GM23338 (cell line): ENCODE data around the gene RHEBL1. TPM values are rescaled to one million over a fixed set of nuclear protein-coding genes. Genes with fewer than 3 reads are reported as not detected.

Source experiments
- ATAC-seq: fragments of 200-7000 bp; cut with Tn5 transposase; 3 replicates; pipeline ENCODE4 v1.9.1; 2020
- DNase-seq: peaks from one replicate; pipeline ENCODE4 v3.0.0-alpha.2; 2015; ENCODE audit warnings: low spot score
- H2AFZ ChIP-seq: fragments of 200-600 bp; sonication (generic); 2 replicates; pipeline ENCODE4 v1.8.0; 2016; ENCODE audit warnings: antibody characterized with exemption, mild to moderate bottlenecking, moderate library complexity
- H3F3A ChIP-seq: fragments of 200-600 bp; sonication (generic); replicated peaks from 2 replicates; pipeline ENCODE4 v1.8.0; 2017; ENCODE audit warnings: antibody characterized with exemption, mixed run types, low read depth
- H3K27ac ChIP-seq: fragments of 200-600 bp; sonication (generic); 2 replicates; pipeline ENCODE4 v1.6.1; 2016; ENCODE audit warnings: low read depth
- H3K27me3 ChIP-seq: fragments of 200-600 bp; sonication (generic); 2 replicates; pipeline ENCODE4 v1.8.0; 2016; ENCODE audit warnings: mild to moderate bottlenecking, mixed run types, moderate library complexity; ENCODE audit not compliant: insufficient read depth
- H3K36me3 ChIP-seq: fragments of 200-600 bp; sonication (generic); 2 replicates; pipeline ENCODE4 v1.8.0; 2016; ENCODE audit warnings: mild to moderate bottlenecking; ENCODE audit not compliant: insufficient read depth
- H3K4me1 ChIP-seq: fragments of 200-600 bp; sonication (generic); 2 replicates; pipeline ENCODE4 v1.8.0; 2016; ENCODE audit warnings: mild to moderate bottlenecking, moderate library complexity; ENCODE audit not compliant: insufficient read depth
- H3K4me2 ChIP-seq: fragments of 200-600 bp; sonication (generic); 2 replicates; pipeline ENCODE4 v1.7.1; 2017; ENCODE audit warnings: mixed run types
- H3K4me3 ChIP-seq: fragments of 200-600 bp; sonication (generic); 2 replicates; pipeline ENCODE4 v1.6.1; 2016; ENCODE audit warnings: mixed run types
- H3K79me2 ChIP-seq: fragments of 200-600 bp; sonication (generic); replicated peaks from 2 replicates; pipeline ENCODE4 v1.8.0; 2017; ENCODE audit warnings: mild to moderate bottlenecking; ENCODE audit not compliant: insufficient read depth
- H3K9me2 ChIP-seq: fragments of 200-600 bp; sonication (generic); 2 replicates; pipeline ENCODE4 v1.8.0; 2017; ENCODE audit not compliant: insufficient read depth
- H4K20me1 ChIP-seq: fragments of 200-600 bp; sonication (generic); replicated peaks from 2 replicates; pipeline ENCODE4 v1.8.0; 2017; ENCODE audit warnings: mild to moderate bottlenecking; ENCODE audit not compliant: insufficient read depth
- H3K27ac Mint-ChIP-seq: 2 replicates; pipeline ENCODE4 v1.8.0; 2020; ENCODE audit warnings: inconsistent platforms, mild to moderate bottlenecking, moderate library complexity, mixed read lengths
- H3K27me3 Mint-ChIP-seq: 3 replicates; pipeline ENCODE4 v1.8.0; 2022; ENCODE audit warnings: low read depth, mild to moderate bottlenecking, moderate library complexity, mixed read lengths, inconsistent platforms; ENCODE audit not compliant: insufficient read depth, poor library complexity
- H3K36me3 Mint-ChIP-seq: 3 replicates; pipeline ENCODE4 v1.8.0; 2021; ENCODE audit warnings: low read depth, mild to moderate bottlenecking, inconsistent platforms, moderate library complexity, mixed read lengths
- H3K4me1 Mint-ChIP-seq: 3 replicates; pipeline ENCODE4 v1.8.0; 2020; ENCODE audit warnings: mild to moderate bottlenecking, inconsistent platforms, mixed read lengths
- H3K4me3 Mint-ChIP-seq: 3 replicates; pipeline ENCODE4 v1.8.0; 2021; ENCODE audit warnings: moderate library complexity, mild to moderate bottlenecking, inconsistent platforms, mixed read lengths
- H3K9me3 Mint-ChIP-seq: 3 replicates; pipeline ENCODE4 v1.8.0; 2020; ENCODE audit warnings: moderate library complexity, mild to moderate bottlenecking, inconsistent platforms, mixed read lengths
- CREB1 ChIP-seq: fragments of 250-450 bp; sonication (Bioruptor Pico); IDR thresholded peaks from 2 replicates; pipeline ENCODE4 v1.5.0; 2020; ENCODE audit warnings: low read depth, mild to moderate bottlenecking, moderate library complexity
- EZH2 ChIP-seq: fragments of 200-600 bp; sonication (generic); IDR thresholded peaks from one replicate; pipeline ENCODE4 v1.8.0; 2017; ENCODE audit warnings: antibody characterized with exemption, mild to moderate bottlenecking, low read depth; ENCODE audit not compliant: unreplicated experiment
- JUNB ChIP-seq: IDR thresholded peaks from one replicate; pipeline ENCODE4 v1.6.1; 2016; ENCODE audit warnings: antibody characterized with exemption; ENCODE audit not compliant: unreplicated experiment
- NANOG ChIP-seq: IDR thresholded peaks from 2 replicates; pipeline ENCODE4 v1.6.1; 2016; ENCODE audit warnings: antibody characterized with exemption, borderline replicate concordance
- ZNF114 ChIP-seq: fragments of 250-450 bp; sonication (Bioruptor Pico); IDR thresholded peaks from 2 replicates; pipeline ENCODE4 v1.5.0; 2020; ENCODE audit warnings: mild to moderate bottlenecking, moderate library complexity
- ZNF462 ChIP-seq: fragments of 250-450 bp; sonication (Bioruptor Pico); IDR thresholded peaks from 2 replicates; pipeline ENCODE4 v1.5.0; 2020; ENCODE audit warnings: mild to moderate bottlenecking, moderate library complexity
- polyA plus RNA-seq: library from polyadenylated mRNA; unstranded; fragments of >200 nt; fragmentation: Nextera tagmentation; extraction: Ambion mirVana; gene quantifications from 2 replicates; pipeline ENCODE4 v1.2.1, GENCODE V29; 2016
- total RNA-seq: library from RNA; depleted of rRNA; stranded (reverse); fragments of >200 nt; shearing (Covaris generic); gene quantifications from 2 replicates; pipeline ENCODE4 v1.2.3, GENCODE V29; 2014
- TF ChIP-seq, protein P1 (sequence below), 2 experiments: fragments of 200-600 bp in 1 of 2; sonication (generic) in 1 of 2; conservative IDR thresholded peaks; 2 replicates each; pipeline versions ENCODE4 v1.5.1 to v1.6.1; 2016 to 2017; ENCODE audit warnings: antibody characterized with exemption in 2 of 2, low read depth in 2 of 2, mild to moderate bottlenecking in 2 of 2, moderate library complexity in 1 of 2

The RHEBL1 gene
- total and polyA plus RNA-seq, 2 experiments from 2014 or later = 9.4 to 11.8 TPM

DNA sequence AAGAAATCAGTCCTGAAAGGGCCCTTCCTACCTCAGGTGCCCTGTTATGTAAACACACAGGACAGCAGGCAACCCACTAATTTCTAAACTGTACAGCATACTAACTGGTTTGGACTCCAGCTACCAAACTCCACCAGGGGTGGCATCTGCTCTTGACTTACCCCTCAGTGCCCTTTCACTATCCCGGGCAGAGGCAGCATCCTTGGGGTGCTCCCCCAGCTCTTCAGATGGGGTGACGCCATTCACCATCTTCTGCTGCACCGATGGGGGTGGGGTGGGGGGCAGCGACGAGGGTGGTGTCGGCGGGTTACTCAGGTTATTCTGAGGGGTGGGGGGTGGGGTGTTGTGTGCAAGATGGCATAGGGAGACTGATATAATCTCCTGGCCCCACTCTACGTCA is 39.7 kb downstream of the RHEBL1 start:
- TF ChIP-seq ZNF114 (CRISPR knock-in tag) (no peak), NANOG (no peak)

GRCh38 chr12:49028666-49029275 is 41.0 kb downstream of the RHEBL1 start:
- no peak overlapping the region for H2AFZ ChIP-seq
- no peak overlapping the region for H3K4me3 Mint-ChIP-seq
- H3K4me1 ChIP-seq = no peaks in the 10 kb centered on the region
- TF ChIP-seq JUNB (no peak), ZNF114 (CRISPR knock-in tag) (no peak), CREB1 (CRISPR knock-in tag) (no peak), EZH2 (no peak)
- TF ChIP-seq, protein P1, sequence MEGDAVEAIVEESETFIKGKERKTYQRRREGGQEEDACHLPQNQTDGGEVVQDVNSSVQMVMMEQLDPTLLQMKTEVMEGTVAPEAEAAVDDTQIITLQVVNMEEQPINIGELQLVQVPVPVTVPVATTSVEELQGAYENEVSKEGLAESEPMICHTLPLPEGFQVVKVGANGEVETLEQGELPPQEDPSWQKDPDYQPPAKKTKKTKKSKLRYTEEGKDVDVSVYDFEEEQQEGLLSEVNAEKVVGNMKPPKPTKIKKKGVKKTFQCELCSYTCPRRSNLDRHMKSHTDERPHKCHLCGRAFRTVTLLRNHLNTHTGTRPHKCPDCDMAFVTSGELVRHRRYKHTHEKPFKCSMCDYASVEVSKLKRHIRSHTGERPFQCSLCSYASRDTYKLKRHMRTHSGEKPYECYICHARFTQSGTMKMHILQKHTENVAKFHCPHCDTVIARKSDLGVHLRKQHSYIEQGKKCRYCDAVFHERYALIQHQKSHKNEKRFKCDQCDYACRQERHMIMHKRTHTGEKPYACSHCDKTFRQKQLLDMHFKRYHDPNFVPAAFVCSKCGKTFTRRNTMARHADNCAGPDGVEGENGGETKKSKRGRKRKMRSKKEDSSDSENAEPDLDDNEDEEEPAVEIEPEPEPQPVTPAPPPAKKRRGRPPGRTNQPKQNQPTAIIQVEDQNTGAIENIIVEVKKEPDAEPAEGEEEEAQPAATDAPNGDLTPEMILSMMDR (conservative IDR thresholded peaks at IDR 0.05; ENCODE audit: low read depth in 2 of 2) = no peak
- H3K27me3 Mint-ChIP-seq = peaks cover 11% of the 10 kb centered on the region
- H3K4me1 Mint-ChIP-seq = no peaks in the 10 kb centered on the region
- no peak overlapping the region for H3K27ac Mint-ChIP-seq
- H3K4me3 ChIP-seq = no peak overlapping the region
- no peaks in the 10 kb centered on the region for H3K9me3 Mint-ChIP-seq
- H3F3A ChIP-seq = no peaks in the 10 kb centered on the region
- peaks cover 16% of the 10 kb centered on the region for H4K20me1 ChIP-seq
- H3K27me3 ChIP-seq = no peaks in the 10 kb centered on the region
- H3K36me3 ChIP-seq = peaks cover 36% of the 10 kb centered on the region
- no peak overlapping the region for H3K4me2 ChIP-seq
- no peak overlapping the region for H3K27ac ChIP-seq
- H3K36me3 Mint-ChIP-seq = peaks cover 74% of the 10 kb centered on the region
- no peaks in the 10 kb centered on the region for H3K79me2 ChIP-seq
- H3K9me2 ChIP-seq = no peaks in the 10 kb centered on the region
- no peak for ATAC-seq
- DNase-seq = no peak

More for the DNA sequence above, 39.7 kb downstream of the RHEBL1 start:
- H3K4me3 Mint-ChIP-seq = no peak overlapping the region; the same call in 2 of the 3 replicates
- H4K20me1 ChIP-seq = peaks cover 12% of the 10 kb centered on the region; the same call in 1 of the 2 replicates
- H2AFZ ChIP-seq = no peak overlapping the region
- no peaks in the 10 kb centered on the region for H3K9me3 Mint-ChIP-seq
- H3K36me3 Mint-ChIP-seq = peaks cover 76% of the 10 kb centered on the region
- no peaks in the 10 kb centered on the region for H3F3A ChIP-seq
- no peak overlapping the region for H3K27ac Mint-ChIP-seq
- no peak overlapping the region for H3K27ac ChIP-seq
- H3K4me1 Mint-ChIP-seq = no peaks in the 10 kb centered on the region
- H3K9me2 ChIP-seq = no peaks in the 10 kb centered on the region
- H3K4me1 ChIP-seq = no peaks in the 10 kb centered on the region
- peaks cover 11% of the 10 kb centered on the region for H3K27me3 Mint-ChIP-seq
- H3K4me2 ChIP-seq = no peak overlapping the region
- no peak for DNase-seq
- H3K4me3 ChIP-seq = no peak overlapping the region
- H3K36me3 ChIP-seq = peaks cover 27% of the 10 kb centered on the region
- ATAC-seq = no peak
- no peaks in the 10 kb centered on the region for H3K79me2 ChIP-seq
- no peaks in the 10 kb centered on the region for H3K27me3 ChIP-seq

GRCh38 chr12:49027846-49028555 is 41.8 kb downstream of the RHEBL1 start:
- H3K4me3 Mint-ChIP-seq = no peak overlapping the region
- no peak for ATAC-seq
- DNase-seq = no peak
- H3K27ac ChIP-seq = no peak overlapping the region
- no peak overlapping the region for H3K27ac Mint-ChIP-seq
- no peaks in the 10 kb centered on the region for H3F3A ChIP-seq
- peaks cover 10% of the 10 kb centered on the region for H3K27me3 Mint-ChIP-seq
- peaks cover 16% of the 10 kb centered on the region for H4K20me1 ChIP-seq
- no peaks in the 10 kb centered on the region for H3K4me1 Mint-ChIP-seq
- H3K4me1 ChIP-seq = no peaks in the 10 kb centered on the region
- peaks cover 43% of the 10 kb centered on the region for H3K36me3 ChIP-seq
- H2AFZ ChIP-seq = no peak overlapping the region
- H3K9me3 Mint-ChIP-seq = no peaks in the 10 kb centered on the region
- no peak overlapping the region for H3K4me2 ChIP-seq
- no peak overlapping the region for H3K4me3 ChIP-seq
- no peaks in the 10 kb centered on the region for H3K9me2 ChIP-seq
- peaks cover 79% of the 10 kb centered on the region for H3K36me3 Mint-ChIP-seq
- no peaks in the 10 kb centered on the region for H3K79me2 ChIP-seq
- no peaks in the 10 kb centered on the region for H3K27me3 ChIP-seq
- no peak for TF ChIP-seq ZNF462 (CRISPR knock-in tag)
